SU-DHL-6 (cell line): ENCODE results near the gene TGM1.

Source experiments
- H2AFZ ChIP-seq: fragments of 200-600 bp; sonication (generic); 2 replicates; pipeline ENCODE4 v1.6.1; 2014; ENCODE audit warnings: low read depth, mild to moderate bottlenecking, moderate library complexity, mixed read lengths, antibody characterized with exemption, low read length; ENCODE audit not compliant: severe bottlenecking
- H3F3A ChIP-seq: fragments of 200-600 bp; shearing (Covaris generic); 2 replicates; pipeline ENCODE4 v1.6.0; 2016; ENCODE audit warnings: antibody characterized with exemption, mild to moderate bottlenecking; ENCODE audit not compliant: insufficient read depth
- H3K27ac ChIP-seq: fragments of 200-600 bp; sonication (generic); 2 replicates; pipeline ENCODE4 v1.5.1; 2016; ENCODE audit warnings: low read depth, mild to moderate bottlenecking, low read length, moderate library complexity, mixed read lengths
- H3K27me3 ChIP-seq: fragments of 200-600 bp; sonication (generic), shearing (Covaris generic); 2 replicates; pipeline ENCODE4 v1.6.0; 2014; ENCODE audit warnings: mild to moderate bottlenecking, low read length
- H3K36me3 ChIP-seq: fragments of 200-600 bp; sonication (generic); 2 replicates; pipeline ENCODE4 v1.6.1; 2014; ENCODE audit warnings: mild to moderate bottlenecking, low read length, mixed read lengths
- H3K4me2 ChIP-seq: fragments of 300-600, 200-600 bp; shearing (Covaris generic), sonication (generic); 2 replicates; pipeline ENCODE4 v1.6.0; 2014; ENCODE audit warnings: low read length, low read depth, mild to moderate bottlenecking; ENCODE audit not compliant: poor library complexity, severe bottlenecking
- H3K4me3 ChIP-seq: fragments of 200-600 bp; sonication (generic); 2 replicates; pipeline ENCODE4 v1.5.1; 2014; ENCODE audit warnings: antibody characterized with exemption, low read length, mild to moderate bottlenecking, mixed read lengths; ENCODE audit not compliant: insufficient read depth, poor library complexity, severe bottlenecking
- H3K79me2 ChIP-seq: fragments of 200-600 bp; sonication (generic); 2 replicates; pipeline ENCODE4 v1.6.1; 2014; ENCODE audit warnings: mild to moderate bottlenecking, low read length, moderate library complexity; ENCODE audit not compliant: insufficient read depth
- H3K9ac ChIP-seq: fragments of 200-600 bp; sonication (generic); 2 replicates; pipeline ENCODE4 v1.7.0; 2014; ENCODE audit warnings: mild to moderate bottlenecking, low read length
- H3K9me2 ChIP-seq: fragments of 200-600 bp; sonication (generic); replicated peaks from 2 replicates; pipeline ENCODE4 v1.6.1; 2014; ENCODE audit warnings: low read length; ENCODE audit not compliant: insufficient read depth
- H3K9me3 ChIP-seq: fragments of 200-600 bp; sonication (generic); 2 replicates; pipeline ENCODE4 v1.6.1; 2014; ENCODE audit warnings: low read length, mixed read lengths; ENCODE audit not compliant: insufficient read depth
- H4K20me1 ChIP-seq: fragments of 200-600 bp; sonication (generic); 2 replicates; pipeline ENCODE4 v1.6.1; 2014; ENCODE audit warnings: low read depth, mild to moderate bottlenecking, antibody characterized with exemption, low read length, moderate library complexity, mixed read lengths
- CTCF ChIP-seq: fragments of 200-600 bp; sonication (generic); IDR thresholded peaks from one replicate; pipeline ENCODE4 v1.5.1; 2017; ENCODE audit warnings: antibody characterized with exemption, mild to moderate bottlenecking, low read length, moderate library complexity; ENCODE audit not compliant: insufficient read depth, poor library complexity, severe bottlenecking
- EZH2phosphoT487 ChIP-seq: fragments of 200-600 bp; sonication (generic), shearing (Covaris generic); conservative IDR thresholded peaks from 2 replicates; pipeline ENCODE4 v1.6.1; 2018; ENCODE audit warnings: mild to moderate bottlenecking, antibody characterized with exemption, low read length, moderate library complexity, mixed read lengths

Gene TGM1

GRCh38 chr14:24310265-24310645 lies 47.3 kb upstream of the TGM1 start:
- Histone ChIP-seq H3K9me2 (no peaks in the 10 kb centered on the region), H3K4me3 (no peak overlapping the region), H4K20me1 (no peaks in the 10 kb centered on the region), H3F3A (no peaks in the 10 kb centered on the region), H3K9ac (peak overlapping the region; percentile 44), H2AFZ (no peak overlapping the region), H3K4me2 (peak overlapping the region; percentile 44), H3K79me2 (no peaks in the 10 kb centered on the region), H3K9me3 (no peaks in the 10 kb centered on the region), H3K36me3 (no peaks in the 10 kb centered on the region), H3K27me3 (no peaks in the 10 kb centered on the region), H3K27ac (peak overlapping the region; percentile 51)
- no peak for TF ChIP-seq EZH2phosphoT487
- no peak for TF ChIP-seq CTCF

- Histone ChIP-seq H3F3A (no peaks in the 10 kb centered on the region), H3K79me2 (no peaks in the 10 kb centered on the region), H3K9me2 (no peaks in the 10 kb centered on the region), H3K36me3 (no peaks in the 10 kb centered on the region), H3K4me3 (peak within 1 kb of the TSS; percentile 23), H3K27me3 (no peaks in the 10 kb centered on the region), H4K20me1 (no peaks in the 10 kb centered on the region), H3K9ac (peak within 1 kb of the TSS; percentile 44), H2AFZ (peak within 1 kb of the TSS; percentile 10), H3K4me2 (peak within 1 kb of the TSS; percentile 44), H3K27ac (peak within 1 kb of the TSS; percentile 51), H3K9me3 (no peaks in the 10 kb centered on the region)
- TF ChIP-seq EZH2phosphoT487 (no peak), CTCF (no peak)
Measured at GRCh38 chr14:24309538-24310264, 46.7 kb upstream of the TGM1 start, which contains the start of gene LTB4R2. Gene LTB4R2, plus strand, starts transcription at chr14:24310140. Its CDS starts 525 bp downstream, at chr14:24310665.

GRCh38 chr14:24308342-24309124 lies 45.6 kb upstream of the TGM1 start:
- no peak overlapping the region for H3K4me2 ChIP-seq
- no peaks in the 10 kb centered on the region for H3K79me2 ChIP-seq
- H3K27me3 ChIP-seq = no peaks in the 10 kb centered on the region
- TF ChIP-seq EZH2phosphoT487 (no peak), CTCF (no peak)
- no peaks in the 10 kb centered on the region for H3F3A ChIP-seq
- no peak overlapping the region for H3K27ac ChIP-seq
- no peaks in the 10 kb centered on the region for H4K20me1 ChIP-seq
- H3K4me3 ChIP-seq = no peak overlapping the region
- no peak overlapping the region for H3K9ac ChIP-seq
- H2AFZ ChIP-seq = no peak overlapping the region
- no peaks in the 10 kb centered on the region for H3K9me2 ChIP-seq
- H3K36me3 ChIP-seq = no peaks in the 10 kb centered on the region
- no peaks in the 10 kb centered on the region for H3K9me3 ChIP-seq
